B cell (primary cell): ENCODE data around the gene TESK2. TPM values are rescaled to one million over a fixed set of nuclear protein-coding genes. Genes with fewer than 3 reads are reported as not detected.

Experiments
- ATAC-seq: fragments of 200-7000 bp; cut with Tn5 transposase; one replicate; pipeline ENCODE4 v1.10.0; 2021; ENCODE audit warnings: low read depth, mild to moderate bottlenecking, moderate number of reproducible peaks, moderate library complexity
- CTCF ChIA-PET: fragments of 350-600 bp; sonication (Branson Sonifier 250); formaldehyde crosslinking; loops from one replicate; lab custom pipeline; 2021; ENCODE audit warnings: antibody characterized with exemption, inconsistent platforms; lab: Charles Lee
- POLR2A ChIA-PET: fragments of 350-600 bp; sonication (Branson Sonifier 250); formaldehyde crosslinking; loops from one replicate; lab custom pipeline; 2021; ENCODE audit warnings: antibody characterized with exemption; lab: Charles Lee
- DNase-seq: peaks from one replicate; pipeline ENCODE4 v3.0.0; 2013
- H2AFZ ChIP-seq: 2 replicates; pipeline ENCODE4 v1.6.1; 2012; ENCODE audit warnings: mild to moderate bottlenecking, low read depth, low read length; ENCODE audit not compliant: insufficient read depth, poor library complexity, severe bottlenecking
- H3K27ac ChIP-seq, 2 donors: 1 replicate in 1 of 2; 2 replicates in 1 of 2; pipeline ENCODE4 v1.5.1; 2012 to 2013; ENCODE audit warnings: low read length in 2 of 2, mild to moderate bottlenecking in 2 of 2, moderate library complexity in 1 of 2
- H3K27me3 ChIP-seq, 4 experiments: fragments of 200-600 bp in 1 of 4; sonication (generic) in 1 of 4; replicated peaks in 1 of 4; 1 replicate in 2 of 4; 2 replicates in 2 of 4; pipeline versions ENCODE4 v1.6.1 to v1.7.0; 2013 to 2016; ENCODE audit warnings: low read length in 3 of 4, mild to moderate bottlenecking in 2 of 4, mixed read lengths in 1 of 4, moderate library complexity in 1 of 4; ENCODE audit not compliant: insufficient read depth in 4 of 4, control insufficient read depth in 3 of 4; ENCODE audit errors: control extremely low read depth in 1 of 4
- H3K36me3 ChIP-seq, 2 experiments: replicated peaks in 1 of 2; 1 replicate in 1 of 2; 2 replicates in 1 of 2; pipeline versions ENCODE4 v1.6.1 to v1.7.1; 2013; ENCODE audit warnings: low read length in 1 of 2; ENCODE audit not compliant: insufficient read depth in 2 of 2, control insufficient read depth in 1 of 2; ENCODE audit errors: control extremely low read depth in 1 of 2, extremely low read depth in 1 of 2
- H3K4me1 ChIP-seq, 2 donors: fragments of 200-600 bp in 1 of 2; sonication (generic) in 1 of 2; 1 replicate in 1 of 2; 2 replicates in 1 of 2; pipeline versions ENCODE4 v1.5.1 to v1.6.1; 2013 to 2017; ENCODE audit warnings: low read length in 2 of 2; ENCODE audit not compliant: control insufficient read depth in 2 of 2, insufficient read depth in 2 of 2
- H3K4me2 ChIP-seq: replicated peaks from 2 replicates; pipeline ENCODE3; 2012; ENCODE audit warnings: mild to moderate bottlenecking, low read depth, low read length; ENCODE audit not compliant: poor library complexity, severe bottlenecking
- H3K4me3 ChIP-seq, 5 experiments: fragments of 200-600 bp in 1 of 5; sonication (generic) in 1 of 5; 1 replicate in 3 of 5; 2 replicates in 2 of 5; pipeline versions ENCODE4 v1.5.1 to v1.7.0; 2011 to 2016; ENCODE audit warnings: low read length in 4 of 5, mild to moderate bottlenecking in 4 of 5, low read depth in 2 of 5, control low read depth in 1 of 5, moderate library complexity in 1 of 5; ENCODE audit not compliant: insufficient read depth in 1 of 5; ENCODE audit errors: control extremely low read depth in 1 of 5, extremely low read depth in 1 of 5
- H3K79me2 ChIP-seq: fragments of 200-600 bp; sonication (generic); one replicate; pipeline ENCODE4 v1.6.0; 2016; ENCODE audit warnings: low read length; ENCODE audit not compliant: control insufficient read depth, insufficient read depth
- H3K9ac ChIP-seq: fragments of 200-600 bp; sonication (generic); 2 replicates; pipeline ENCODE4 v1.6.1; 2017; ENCODE audit warnings: mild to moderate bottlenecking, low read length, moderate library complexity
- H3K9me3 ChIP-seq, 3 donors: one replicate each; pipeline versions ENCODE4 v1.6.1 to v1.7.1; 2013; ENCODE audit warnings: low read length in 2 of 3; ENCODE audit not compliant: control insufficient read depth in 2 of 3, insufficient read depth in 1 of 3; ENCODE audit errors: control extremely low read depth in 1 of 3
- H4K20me1 ChIP-seq: 2 replicates; pipeline ENCODE4 v1.6.0; 2012; ENCODE audit warnings: mild to moderate bottlenecking, low read length; ENCODE audit not compliant: insufficient read depth, control insufficient read depth, poor library complexity, severe bottlenecking
- H3K27ac Mint-ChIP-seq: one replicate; pipeline ENCODE4 v1.8.0; 2021; ENCODE audit warnings: mixed read lengths
- H3K27me3 Mint-ChIP-seq: one replicate; pipeline ENCODE4 v1.8.0; 2021; ENCODE audit warnings: mixed read lengths
- H3K4me1 Mint-ChIP-seq: one replicate; pipeline ENCODE4 v1.8.0; 2021; ENCODE audit warnings: mixed read lengths
- H3K4me3 Mint-ChIP-seq: one replicate; pipeline ENCODE4 v1.8.0; 2021; ENCODE audit warnings: mixed read lengths
- H3K9me3 Mint-ChIP-seq: one replicate; pipeline ENCODE4 v1.8.0; 2022; ENCODE audit warnings: mixed read lengths; ENCODE audit not compliant: insufficient read depth
- CTCF ChIP-seq: fragments of 200-600 bp; IDR thresholded peaks from one replicate; pipeline ENCODE4 v1.8.0; 2022; ENCODE audit warnings: antibody characterized with exemption, mild to moderate bottlenecking
- EZH2 ChIP-seq: IDR thresholded peaks from 2 replicates; pipeline ENCODE4 v1.6.1; 2012; ENCODE audit warnings: borderline replicate concordance, low read depth, mild to moderate bottlenecking, moderate library complexity, low read length; ENCODE audit not compliant: insufficient read depth, poor library complexity, severe bottlenecking
- WGBS: methylation state at CpG from one replicate; pipeline ENCODE4 v1.1.5; 2013; ENCODE audit warnings: missing lambda C conversion rate; ENCODE audit not compliant: insufficient coverage; 5-methylcytosine and 5-hydroxymethylcytosine counted together
- intact Hi-C: fragments of 100-400 bp; cut with micrococcal nuclease; formaldehyde crosslinking; loops from one replicate; pipeline ENCODE4 v1.10.0; 2022
- polyA plus RNA-seq: library from polyadenylated mRNA; depleted of rRNA; stranded (reverse); fragments of >200 nt; gene quantifications from 2 replicates; pipeline ENCODE4 v1.2.3, GENCODE V29; 2012
- total RNA-seq, 2 donors: library from RNA; stranded (reverse); fragments of 120-200 nt in 1 of 2; gene quantifications; 1 replicate in 1 of 2; 2 replicates in 1 of 2; pipeline versions ENCODE4 v1.2.3 to v1.2.4, GENCODE V29; 2013 to 2022

The TESK2 gene
- total and polyA plus RNA-seq, 2 donors (not counting 1 experiment from before 2014, with no cell fraction given): 21.7 to 27.0 TPM

DNA sequence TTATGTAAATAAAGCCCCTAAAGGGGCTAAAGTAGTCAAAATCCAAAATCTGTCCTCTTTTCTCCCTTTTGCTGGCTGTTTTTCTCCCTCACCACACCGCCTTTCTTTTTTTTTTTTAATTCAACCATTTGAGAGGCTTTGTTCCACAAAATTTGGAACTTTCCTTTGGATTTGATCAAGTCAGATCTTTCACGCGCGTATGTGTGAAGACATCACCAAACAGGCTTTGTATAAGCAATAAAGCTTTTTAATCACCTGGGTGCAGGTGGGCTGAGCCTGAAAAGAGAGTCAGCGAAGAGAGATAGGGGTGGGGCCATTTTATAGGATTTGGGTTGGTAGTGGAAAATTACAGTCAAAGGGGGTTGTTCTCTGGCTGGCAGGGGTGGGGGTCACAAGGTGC lies 169.5 kb downstream of the TESK2 start:
- H3K4me1 ChIP-seq: peaks cover 3 to 4% of the 10 kb centered on the region in 2 donors
- TF ChIP-seq EZH2: no peak
- no peak for TF ChIP-seq CTCF
- 83% methylated on average over 1 of the region's 5 CpGs for WGBS
- H3K4me2 ChIP-seq: no peak overlapping the region
- H2AFZ ChIP-seq: no peak overlapping the region
- no peaks in the 10 kb centered on the region for H3K36me3 ChIP-seq
- Mint-ChIP-seq H3K27ac (no peak overlapping the region), H3K4me1 (peaks cover 5% of the 10 kb centered on the region), H3K27me3 (no peaks in the 10 kb centered on the region), H3K4me3 (peak overlapping the region; percentile 27), H3K9me3 (no peaks in the 10 kb centered on the region)
- no peaks in the 10 kb centered on the region for H3K9me3 ChIP-seq
- no peak for DNase-seq
- intact Hi-C loops: no loop called here
- H3K27me3 ChIP-seq: no peaks in the 10 kb centered on the region
- CTCF ChIA-PET: no interaction called here
- POLR2A ChIA-PET: no interaction called here
- no peaks in the 10 kb centered on the region for H4K20me1 ChIP-seq
- ATAC-seq: no peak
- no peaks in the 10 kb centered on the region for H3K79me2 ChIP-seq
- H3K9ac ChIP-seq: no peak overlapping the region
- H3K27ac ChIP-seq: no peak overlapping the region
- no peak overlapping the region for H3K4me3 ChIP-seq

GRCh38 chr1:45319761-45320160 lies 171.2 kb downstream of the TESK2 start:
- H2AFZ ChIP-seq: no peak overlapping the region

More at GRCh38 chr1:45319761-45320160, 171.2 kb downstream of the TESK2 start:
- ChIA-PET CTCF (no interaction called here), POLR2A (no interaction called here)
- no peaks in the 10 kb centered on the region for H4K20me1 ChIP-seq
- H3K27me3 ChIP-seq: no peaks in the 10 kb centered on the region
- H3K36me3 ChIP-seq: no peaks in the 10 kb centered on the region
- ATAC-seq (no peak), DNase-seq (no peak)
- TF ChIP-seq CTCF (no peak), EZH2 (no peak)
- no peaks in the 10 kb centered on the region for H3K9me3 Mint-ChIP-seq
- H3K9me3 ChIP-seq: peaks cover 0 to 3% (median 0%) of the 10 kb centered on the region in 3 donors
- H3K27ac ChIP-seq: no peak overlapping the region
- H3K27me3 Mint-ChIP-seq: no peaks in the 10 kb centered on the region
- H3K4me1 ChIP-seq: no peaks in the 10 kb centered on the region
- 100% methylated on average over 4 of the region's 4 CpGs for WGBS
- H3K27ac Mint-ChIP-seq: no peak overlapping the region
- H3K4me2 ChIP-seq: no peak overlapping the region
- intact Hi-C loops: no loop called here
- H3K4me3 ChIP-seq: no peak overlapping the region
- no peak overlapping the region for H3K9ac ChIP-seq
- no peak overlapping the region for H3K4me3 Mint-ChIP-seq
- no peaks in the 10 kb centered on the region for H3K79me2 ChIP-seq
- no peaks in the 10 kb centered on the region for H3K4me1 Mint-ChIP-seq
